Measurements from ENCODE around the gene SETBP1.
A peak's percentile ranks its signal among the peaks of the same experiment; 100 is the strongest.

Gene SETBP1

GRCh38 chr18:44731530-44732237, 51.0 kb downstream of the SETBP1 start:
- no peak for DNase-seq (ENCODE audit: low spot score)

DNA sequence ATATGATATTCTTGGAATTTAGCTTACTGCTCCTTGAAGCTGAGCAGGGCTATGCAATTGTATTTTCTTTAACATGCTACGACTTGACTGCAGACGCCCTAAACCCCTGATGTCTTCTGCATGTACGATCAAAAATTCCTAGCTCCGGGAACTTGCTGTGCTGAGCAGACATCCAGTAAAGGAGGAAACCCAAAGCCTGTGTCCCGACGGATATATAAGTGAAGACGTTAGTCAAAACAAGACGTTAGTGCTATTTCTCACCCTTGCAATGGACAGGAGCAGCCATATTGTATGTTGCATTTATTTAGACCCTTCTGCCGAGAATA, 51.5 kb downstream of the SETBP1 start:
- no peak for DNase-seq (ENCODE audit: low spot score)

- no peak for DNase-seq (ENCODE audit: low spot score)
Measured at GRCh38 chr18:44732599-44732998, 51.9 kb downstream of the SETBP1 start.

DNA sequence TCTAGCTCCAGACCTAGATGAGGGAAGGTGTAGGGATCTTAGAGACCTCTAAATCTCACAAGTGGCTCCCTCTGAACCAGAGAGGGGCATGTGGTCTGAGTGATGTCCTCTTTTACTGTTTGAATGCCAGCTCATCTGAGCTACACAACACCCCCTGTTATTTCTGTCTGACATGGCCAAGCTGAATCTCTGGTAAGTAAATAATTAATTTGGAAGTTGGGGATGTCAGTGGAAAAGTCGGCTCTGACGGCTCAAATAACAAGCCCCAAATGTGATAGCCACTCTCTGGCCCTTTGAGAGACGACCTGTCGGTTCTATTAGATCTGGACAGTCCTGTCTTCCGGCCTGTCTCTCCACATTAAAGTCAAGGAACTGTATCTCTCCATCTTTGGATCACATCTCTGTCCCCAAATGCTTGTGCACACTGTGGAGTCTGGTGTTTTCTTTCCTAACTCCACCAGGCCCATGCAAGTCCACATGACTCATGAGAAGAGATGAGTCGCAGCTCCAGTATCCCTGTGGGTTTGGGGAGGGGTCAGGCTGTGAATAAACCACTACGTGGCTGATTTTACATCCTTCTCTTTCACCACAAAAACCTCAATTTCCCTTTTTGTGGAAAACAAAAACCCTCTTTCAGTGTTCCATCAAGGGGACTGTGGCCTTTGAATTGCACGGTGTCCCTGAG, 52.5 kb downstream of the SETBP1 start:
- DNase-seq (ENCODE audit: low spot score), result no peak

GRCh38 chr18:44733754-44734465, 53.2 kb downstream of the SETBP1 start:
- DNase-seq (ENCODE audit: low spot score), result no peak

DNA sequence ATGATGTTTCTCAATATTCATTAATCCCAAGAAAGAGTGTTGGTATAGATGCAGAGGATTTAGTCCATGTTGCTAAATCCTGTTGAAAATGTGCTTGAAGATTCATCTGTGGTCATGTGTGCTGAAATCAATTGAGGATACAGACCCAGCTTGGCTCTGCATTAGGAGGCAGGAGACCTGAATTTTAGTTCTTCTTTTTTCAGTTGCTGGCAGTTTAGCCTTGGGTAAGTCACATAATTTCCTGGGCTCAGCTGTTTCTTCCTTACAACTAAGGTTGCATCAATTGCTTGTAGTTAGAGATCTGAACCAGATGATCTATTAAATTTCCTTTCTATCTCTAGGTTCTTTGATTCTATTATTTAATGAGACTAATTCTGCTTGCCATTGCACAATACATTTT, 54.4 kb downstream of the SETBP1 start:
- no peak for DNase-seq (ENCODE audit: low spot score)

- no peak for DNase-seq (ENCODE audit: low spot score)
Measured at GRCh38 chr18:44736664-44737380, 56.1 kb downstream of the SETBP1 start.

DNA sequence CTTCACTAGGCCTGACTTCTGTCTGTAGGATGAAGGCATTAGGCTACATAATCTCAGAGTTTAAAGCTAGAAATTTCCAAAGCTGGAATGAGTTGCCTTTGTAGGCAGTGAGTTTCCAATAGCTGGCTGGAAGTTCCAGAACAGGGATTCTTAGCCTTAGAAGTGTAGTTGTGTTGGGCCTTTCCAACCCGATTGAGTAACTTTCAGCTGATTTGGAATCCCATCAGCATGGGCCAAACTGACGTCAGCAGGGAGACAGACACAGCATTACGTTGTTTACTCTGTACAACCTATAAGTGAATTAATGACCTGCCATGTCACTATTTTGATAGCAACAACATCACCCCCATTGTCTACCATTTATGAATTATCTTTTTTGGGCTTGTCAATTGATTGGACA, 56.9 kb downstream of the SETBP1 start:
- no peak for DNase-seq (ENCODE audit: low spot score)

- no peak for DNase-seq (ENCODE audit: low spot score)
Measured at GRCh38 chr18:44740000-44740399, 59.3 kb downstream of the SETBP1 start.

DNA sequence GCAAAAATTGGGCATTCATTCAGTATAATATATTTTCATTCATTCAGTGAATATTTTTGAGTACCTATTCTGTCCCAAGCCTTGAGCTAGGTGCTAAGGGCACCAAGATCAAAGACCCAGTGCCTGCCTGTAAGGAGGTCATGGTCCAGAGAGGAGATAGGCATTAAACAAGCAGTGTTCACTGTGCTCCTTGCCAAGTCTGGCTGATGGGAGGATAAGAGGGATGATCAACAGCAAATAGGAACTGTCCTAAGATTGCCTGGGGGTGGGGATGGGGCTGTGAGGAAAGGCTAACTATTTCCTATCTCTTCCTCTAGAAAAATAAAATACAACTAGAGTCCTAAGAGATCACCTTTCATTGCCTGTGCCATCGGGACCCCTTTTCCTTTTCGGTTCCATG, 60.4 kb downstream of the SETBP1 start:
- DNase-seq (ENCODE audit: low spot score), result no peak

GRCh38 chr18:44741511-44741910, 60.8 kb downstream of the SETBP1 start:
- no peak for DNase-seq (ENCODE audit: low spot score)

DNA sequence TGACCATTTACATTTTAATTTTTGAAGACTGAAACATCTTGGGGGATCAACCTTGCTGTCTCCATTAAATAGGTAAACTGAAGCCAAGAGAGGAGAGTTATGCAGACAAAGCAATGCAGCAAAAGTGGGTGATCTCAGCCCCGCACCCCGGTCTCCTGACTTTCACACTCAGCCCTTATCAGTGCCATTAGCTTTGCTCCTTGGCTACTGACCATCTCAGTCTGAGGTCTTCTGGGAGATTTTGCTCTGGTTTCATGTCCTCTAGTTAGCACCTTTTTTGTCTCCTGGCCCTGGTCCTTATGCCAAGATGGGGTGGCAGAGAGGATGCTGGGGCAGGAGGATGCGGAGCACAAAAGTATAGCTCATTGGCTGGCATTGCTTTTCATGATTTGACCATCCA, 61.4 kb downstream of the SETBP1 start:
- peak; percentile 44 for DNase-seq (ENCODE audit: low spot score)

DNA sequence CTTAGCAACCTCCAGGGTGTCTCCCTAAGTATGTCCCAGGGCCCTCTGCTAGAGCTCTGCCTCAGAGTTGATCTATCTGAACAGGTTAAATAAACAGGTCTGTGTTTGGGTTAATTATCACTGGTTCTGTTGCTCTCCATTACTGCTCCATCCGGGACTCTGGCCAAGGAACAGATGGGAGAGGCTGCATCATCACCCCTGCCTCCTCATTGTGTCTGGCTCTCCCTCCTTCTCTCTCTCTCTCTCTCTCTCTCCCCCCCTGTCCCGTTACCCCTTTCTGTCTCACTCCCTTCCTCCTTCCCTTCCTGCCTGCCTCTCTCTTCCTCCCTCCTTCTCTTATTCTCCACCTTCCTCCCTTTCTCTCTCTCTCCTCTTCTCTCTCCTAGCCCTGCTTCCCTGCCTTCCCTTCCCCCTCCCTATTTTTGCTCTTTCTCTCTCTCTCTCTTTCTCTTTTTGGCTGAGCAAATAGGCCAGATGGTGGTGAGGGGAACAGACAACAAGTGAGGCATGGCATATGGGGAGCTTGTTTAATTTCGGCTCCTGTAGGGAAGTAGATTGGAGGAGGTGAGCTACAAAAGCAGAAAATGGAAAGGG, 62.1 kb downstream of the SETBP1 start:
- DNase-seq (ENCODE audit: low spot score), result peak; percentile 87

DNA sequence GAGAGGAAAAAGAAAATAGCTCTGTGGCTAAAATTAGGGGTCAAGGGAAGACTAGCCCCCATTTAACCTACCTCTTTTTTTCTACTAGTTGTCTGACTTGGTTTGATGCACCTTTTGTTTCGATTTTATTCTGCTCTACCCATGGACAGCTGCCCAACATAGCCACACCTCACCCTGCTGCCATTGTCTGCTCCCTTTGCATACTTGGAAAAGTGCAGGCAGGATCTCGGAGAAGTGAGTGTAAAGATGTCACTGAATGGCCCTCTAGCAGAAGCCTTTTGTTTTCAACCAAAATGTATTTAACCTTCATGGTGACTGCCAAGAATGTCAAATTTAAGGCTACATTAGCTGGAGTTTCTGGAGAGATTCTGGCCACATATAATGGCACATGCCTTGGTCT, 62.9 kb downstream of the SETBP1 start:
- DNase-seq (ENCODE audit: low spot score), result peak; percentile 52

DNA sequence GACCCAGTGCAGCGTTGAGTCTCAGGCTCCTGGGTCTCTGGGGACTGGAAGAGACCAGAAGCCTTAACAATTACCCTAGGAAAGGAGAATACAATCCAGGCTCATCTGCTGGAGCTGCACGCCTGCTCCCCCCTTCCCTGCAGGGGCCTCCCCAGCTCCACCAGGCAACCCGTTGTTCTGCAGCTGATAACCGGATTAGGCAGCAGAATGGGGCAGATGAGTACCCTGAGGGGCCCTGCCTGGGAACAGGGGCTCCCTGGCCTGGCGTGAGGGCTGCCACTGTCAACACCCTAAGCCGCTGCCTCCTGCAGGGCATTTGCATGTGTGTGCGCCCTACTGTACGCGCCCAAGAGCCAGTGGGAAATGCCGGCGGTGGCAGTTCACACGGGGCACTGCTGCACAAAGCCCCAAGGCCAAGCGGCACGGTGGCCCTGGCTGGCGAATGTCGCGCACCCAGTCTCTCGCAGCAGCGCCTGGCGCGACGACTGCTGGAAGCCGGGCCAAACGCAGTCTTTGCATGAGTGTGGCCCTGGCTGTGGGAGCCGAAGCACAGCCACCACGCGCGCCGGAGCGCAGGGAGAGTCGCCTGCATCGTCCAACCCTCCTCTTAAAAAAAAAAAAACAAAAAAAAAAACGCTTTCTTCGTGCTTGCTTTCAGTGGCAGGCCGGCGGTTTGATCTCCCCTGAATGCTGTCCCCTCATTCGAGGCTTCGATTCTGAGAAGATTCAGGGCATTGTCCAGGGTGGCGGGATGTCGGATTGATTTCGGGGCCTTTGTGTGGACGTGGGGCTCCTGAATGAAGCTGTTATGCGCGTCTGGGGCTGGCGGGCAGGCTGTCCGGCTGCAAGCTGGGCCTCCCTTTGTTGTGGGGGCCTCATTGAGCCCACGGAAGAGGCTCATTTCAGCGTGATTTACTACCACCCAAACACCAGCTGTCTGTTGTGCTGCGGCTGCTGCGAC, 63.8 kb downstream of the SETBP1 start:
- DNase-seq (ENCODE audit: low spot score), result peak; percentile 90

- no peak for DNase-seq (ENCODE audit: low spot score)
Measured at GRCh38 chr18:44747157-44747556, 66.5 kb downstream of the SETBP1 start.

DNA sequence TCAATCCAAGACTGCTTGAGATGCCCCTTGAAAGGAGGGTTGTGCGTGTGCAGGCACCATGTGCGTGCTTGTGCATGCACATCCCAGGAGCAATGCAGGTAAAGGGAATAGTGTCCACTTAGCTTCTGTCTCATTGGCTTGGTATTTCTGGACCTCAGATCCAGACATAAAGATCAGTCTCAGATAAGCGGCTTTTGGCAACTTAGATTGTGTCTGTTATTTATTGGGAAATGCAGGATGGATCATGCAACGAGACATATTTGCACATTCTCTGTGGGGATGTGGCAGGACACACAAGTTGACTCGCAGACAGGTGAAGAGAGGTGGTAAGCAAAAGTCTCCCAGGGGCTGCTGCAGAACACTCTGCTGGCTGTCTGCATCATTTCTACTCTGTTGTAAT, 67.9 kb downstream of the SETBP1 start:
- no peak for DNase-seq (ENCODE audit: low spot score)

DNA sequence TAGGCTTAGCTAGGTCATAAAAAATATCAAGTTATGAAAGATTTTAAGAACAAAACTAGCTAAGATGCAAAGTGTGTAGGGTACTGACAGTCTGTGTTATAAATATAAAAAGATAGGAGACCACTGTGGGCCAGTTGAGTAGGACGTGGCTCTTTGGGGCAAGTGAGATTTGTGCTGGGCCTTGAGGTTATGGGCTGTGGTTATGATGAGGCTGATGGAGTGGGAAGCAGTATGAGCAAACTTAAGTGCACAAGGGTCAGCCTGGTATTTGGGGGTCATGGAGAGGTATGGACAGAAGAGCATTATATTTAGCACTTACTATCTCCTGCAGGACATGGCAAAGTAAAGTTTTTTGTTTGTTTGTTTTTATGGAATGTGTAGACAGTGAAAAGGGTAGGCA, 70.1 kb downstream of the SETBP1 start:
- DNase-seq (ENCODE audit: low spot score), result no peak

- DNase-seq (ENCODE audit: low spot score), result no peak
Measured at GRCh38 chr18:44754567-44754966, 73.9 kb downstream of the SETBP1 start.

DNA sequence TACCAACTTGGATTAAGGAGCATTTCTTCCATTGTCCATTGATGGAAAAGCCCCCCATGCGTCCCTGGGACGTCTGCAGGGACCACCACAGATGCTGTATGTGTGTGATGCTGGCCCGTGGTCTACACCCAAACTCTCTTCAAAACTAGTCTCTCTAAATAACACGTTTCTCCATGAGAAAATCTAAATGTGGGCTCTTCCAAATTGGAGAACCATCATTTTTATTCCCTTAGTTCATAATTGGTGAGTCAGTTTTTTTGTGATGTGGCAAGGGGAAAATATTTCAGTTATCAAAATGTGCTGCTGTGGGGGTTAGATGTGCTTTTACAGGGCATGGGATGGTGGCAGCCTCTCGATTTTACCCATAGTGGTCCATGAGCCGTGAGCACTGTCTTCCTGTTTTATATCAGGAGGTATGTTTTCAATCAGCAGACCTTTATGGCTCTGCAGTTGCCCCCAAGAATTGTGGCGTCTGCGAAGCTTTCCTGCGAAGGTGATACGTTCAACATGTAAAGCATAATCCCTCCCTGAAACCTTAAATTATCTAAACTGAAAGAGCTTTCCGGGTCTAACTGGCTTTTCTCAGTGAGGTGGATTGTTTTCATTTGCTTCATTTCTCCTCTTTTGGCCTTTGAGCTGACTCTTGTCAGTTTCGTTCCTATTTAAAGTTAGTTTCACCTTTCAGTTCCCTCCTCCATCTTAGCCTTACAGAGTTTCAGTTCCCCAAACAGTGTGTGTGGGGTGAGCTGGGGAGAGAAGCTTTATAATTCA, 78.4 kb downstream of the SETBP1 start:
- DNase-seq (ENCODE audit: low spot score), result no peak
